GM10266 (cell line): ENCODE data around the gene PYGB.
"Not testable (repeated sequence)": the region's sequence is repeated elsewhere in the genome, so short reads cannot be mapped to it uniquely, and the experiment has no call there.

Experiments used
- DNase-seq: peaks from one replicate; pipeline ENCODE4 v3.0.0; 2012; ENCODE audit errors: extremely low spot score
- CTCF ChIP-seq: IDR thresholded peaks from 2 replicates; pipeline ENCODE4 v1.5.1; 2012; ENCODE audit warnings: mild to moderate bottlenecking, low read depth; ENCODE audit not compliant: control insufficient read depth, insufficient read depth; ENCODE audit errors: missing control alignments

PYGB gene

GRCh38 chr20:25325997-25326396 is 78.1 kb downstream of the PYGB start:
- no peak for TF ChIP-seq CTCF
- DNase-seq: no peak

GRCh38 chr20:25327521-25328235 is 79.8 kb downstream of the PYGB start:
- no peak for TF ChIP-seq CTCF
- no peak for DNase-seq

- TF ChIP-seq CTCF: no peak
- no peak for DNase-seq
Measured at GRCh38 chr20:25328954-25329498, 81.1 kb downstream of the PYGB start.

- DNase-seq: not testable (repeated sequence)
Measured at GRCh38 chr20:25334972-25335371, 87.1 kb downstream of the PYGB start.

- no peak for DNase-seq
- peak; percentile 19 for TF ChIP-seq CTCF
Measured at GRCh38 chr20:25336561-25337422, 88.9 kb downstream of the PYGB start.

GRCh38 chr20:25338112-25339023 is 90.5 kb downstream of the PYGB start:
- no peak for DNase-seq
- TF ChIP-seq CTCF: no peak

- no peak for DNase-seq
- TF ChIP-seq CTCF: no peak
Measured at GRCh38 chr20:25339608-25340007, 91.7 kb downstream of the PYGB start.
